Measurements from ENCODE around the gene RNF148.
"Not testable (repeated sequence)": the region's sequence is repeated elsewhere in the genome, so short reads cannot be mapped to it uniquely, and the experiment has no call there.

RNF148 gene

GRCh38 chr7:122689346-122690109, 13.2 kb downstream of the RNF148 start:
- DNase-seq: no peak

DNA sequence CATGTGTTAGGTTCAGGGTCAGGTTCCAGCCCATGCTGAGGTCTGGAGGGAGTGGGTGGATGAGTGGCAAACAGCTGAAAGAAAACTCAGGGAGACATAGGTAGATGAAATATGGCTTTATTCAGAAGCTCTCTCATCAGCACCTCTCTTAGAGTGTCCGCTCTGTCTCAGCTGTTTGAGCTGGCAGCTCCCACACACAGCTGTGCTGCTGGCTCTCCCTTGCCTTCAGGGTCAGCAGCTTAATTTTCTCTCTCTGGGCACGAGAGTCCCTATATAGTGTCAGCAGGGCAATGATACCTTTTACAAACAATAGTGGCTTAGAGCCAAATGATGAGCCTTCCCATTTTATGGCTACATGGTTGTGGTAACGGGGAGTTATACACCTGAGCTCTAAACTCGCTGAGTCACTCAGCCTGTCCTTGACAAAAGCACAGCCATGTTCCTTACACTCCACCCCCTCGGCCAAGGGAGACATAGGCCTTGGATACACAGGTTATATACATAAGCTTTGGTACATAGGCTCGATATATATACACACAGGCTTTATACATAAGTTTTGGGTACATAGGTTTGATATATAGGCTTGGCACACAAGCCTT, 14.2 kb downstream of the RNF148 start:
- no peak for DNase-seq

DNA sequence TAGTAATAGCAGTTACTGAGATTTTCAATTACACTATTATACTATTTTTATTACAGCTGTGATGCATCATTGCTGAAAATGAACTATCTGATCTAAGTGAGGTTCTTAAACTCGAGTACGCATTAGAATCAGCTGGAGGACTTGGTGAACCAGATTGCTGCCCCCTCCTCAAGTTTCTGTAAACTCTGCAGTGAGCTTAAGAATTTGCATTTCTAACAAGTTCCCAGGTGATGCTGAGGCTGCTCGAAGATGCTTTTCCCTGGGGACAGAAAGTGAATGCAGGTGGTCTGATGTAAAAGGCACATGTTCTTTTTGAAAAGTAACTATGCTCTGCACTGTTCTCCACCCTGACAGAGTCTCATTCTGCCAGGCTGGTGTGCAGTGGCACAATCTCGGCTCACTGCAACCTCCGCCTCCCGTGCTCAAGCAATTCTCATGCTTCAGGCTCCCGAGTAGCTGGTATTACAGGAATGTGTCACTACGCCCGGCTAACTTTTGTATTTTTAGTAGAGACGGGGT, 16.3 kb downstream of the RNF148 start:
- DNase-seq: no peak

GRCh38 chr7:122684504-122684903, 18.2 kb downstream of the RNF148 start:
- DNase-seq: no peak

GRCh38 chr7:122682815-122683550, 19.7 kb downstream of the RNF148 start:
- no peak for DNase-seq

DNA sequence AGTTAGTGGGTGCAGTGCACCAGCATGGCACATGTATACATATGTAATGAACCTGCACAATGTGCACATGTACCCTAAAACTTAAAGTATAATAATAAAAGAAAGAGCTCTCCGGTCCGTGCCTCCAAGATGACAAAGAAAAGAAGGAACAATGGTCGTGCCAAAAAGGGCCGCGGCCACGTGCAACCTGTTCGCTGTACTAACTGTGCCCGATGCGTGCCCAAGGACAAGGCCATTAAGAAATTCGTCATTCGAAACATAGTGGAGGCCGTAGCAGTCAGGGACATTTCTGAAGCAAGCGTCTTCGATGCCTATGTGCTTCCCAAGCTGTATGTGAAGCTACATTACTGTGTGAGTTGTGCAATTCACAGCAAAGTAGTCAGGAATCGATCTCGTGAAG, 21.5 kb downstream of the RNF148 start:
- not testable (repeated sequence) for DNase-seq

GRCh38 chr7:122679813-122680212, 22.9 kb downstream of the RNF148 start:
- DNase-seq: no peak

DNA sequence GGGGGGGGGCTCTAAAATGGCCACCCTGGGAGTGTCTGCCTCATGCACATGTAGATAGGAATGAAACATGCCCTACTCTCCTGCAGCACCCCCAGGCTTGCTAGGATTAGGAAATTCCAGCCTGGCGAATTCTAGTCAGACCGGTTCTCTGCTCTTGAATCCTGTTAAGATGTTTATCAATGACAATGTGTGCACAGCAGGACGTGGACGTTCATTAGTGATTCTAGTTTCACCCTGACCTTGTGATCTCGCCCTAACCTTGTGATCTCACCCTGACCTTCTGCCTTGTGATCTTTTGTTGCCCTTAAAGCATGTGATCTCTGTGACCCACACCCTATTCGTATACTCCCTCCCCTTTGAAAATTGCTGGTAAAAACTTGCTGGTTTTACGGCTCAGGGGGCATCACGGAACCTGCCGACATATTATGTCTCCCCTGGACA, 23.4 kb downstream of the RNF148 start:
- not testable (repeated sequence) for DNase-seq

GRCh38 chr7:122677149-122677548, 25.6 kb downstream of the RNF148 start:
- no peak for DNase-seq

- DNase-seq: peak; percentile 42 to 82
Measured at GRCh38 chr7:122676466-122676865, 26.3 kb downstream of the RNF148 start.

DNA sequence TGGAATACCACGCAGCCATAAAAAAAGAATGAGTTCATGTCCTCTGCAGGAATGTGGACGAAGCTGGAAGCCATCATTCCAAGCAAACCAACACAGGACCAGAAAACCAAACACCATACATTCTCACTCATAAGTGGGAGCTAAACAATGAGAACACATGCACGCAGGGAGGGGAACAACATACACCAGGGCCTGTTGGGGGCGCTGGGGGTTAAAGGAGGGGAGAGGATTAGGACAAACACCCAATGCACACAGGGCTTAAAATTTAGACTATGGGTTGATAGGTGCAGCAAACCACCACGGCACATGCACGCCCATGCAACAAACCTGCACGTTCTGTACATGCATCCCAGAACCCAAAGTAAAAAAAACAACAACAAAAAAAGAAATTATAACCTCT, 27.1 kb downstream of the RNF148 start:
- no peak for DNase-seq

GRCh38 chr7:122675011-122675410, 27.7 kb downstream of the RNF148 start:
- DNase-seq: no peak

DNA sequence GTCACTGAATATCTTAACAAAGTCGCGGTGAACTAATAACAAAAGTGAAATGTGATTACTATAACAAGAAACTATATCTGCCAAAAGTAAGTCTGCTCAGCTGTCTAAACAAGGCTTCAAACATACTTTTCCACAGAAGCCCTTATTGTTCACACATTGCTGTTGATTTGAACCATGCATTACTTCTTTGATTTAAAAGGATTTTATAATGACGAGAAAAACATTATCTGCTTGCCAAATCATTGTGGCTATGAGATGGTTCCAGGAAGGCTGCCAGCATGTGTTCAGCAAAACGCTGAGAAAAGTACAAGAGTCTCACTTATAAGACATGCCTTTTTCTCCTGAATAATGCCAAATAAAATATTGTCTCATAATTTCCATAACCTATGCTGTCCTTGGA, 28.2 kb downstream of the RNF148 start:
- DNase-seq: no peak

DNA sequence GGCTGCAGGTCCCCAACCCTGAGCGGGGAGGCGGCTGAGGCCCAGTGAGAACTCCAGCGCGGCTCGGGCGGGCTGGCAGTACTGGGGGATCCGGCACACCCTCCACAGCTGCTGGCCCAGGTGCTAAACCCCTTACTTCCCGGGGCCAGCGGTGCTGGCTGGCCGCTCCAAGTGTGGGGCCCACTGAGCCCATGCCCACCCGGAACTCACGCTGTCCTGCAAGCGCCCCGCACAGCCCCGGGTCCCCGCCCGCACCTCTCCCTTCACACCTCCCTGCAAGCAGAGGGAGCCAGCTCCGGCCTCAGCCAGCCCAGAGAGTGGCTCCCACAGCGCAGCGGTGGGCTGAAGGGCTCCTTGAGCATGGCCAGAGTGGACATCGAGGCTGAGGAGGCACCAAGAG, 28.8 kb downstream of the RNF148 start:
- no peak for DNase-seq

DNA sequence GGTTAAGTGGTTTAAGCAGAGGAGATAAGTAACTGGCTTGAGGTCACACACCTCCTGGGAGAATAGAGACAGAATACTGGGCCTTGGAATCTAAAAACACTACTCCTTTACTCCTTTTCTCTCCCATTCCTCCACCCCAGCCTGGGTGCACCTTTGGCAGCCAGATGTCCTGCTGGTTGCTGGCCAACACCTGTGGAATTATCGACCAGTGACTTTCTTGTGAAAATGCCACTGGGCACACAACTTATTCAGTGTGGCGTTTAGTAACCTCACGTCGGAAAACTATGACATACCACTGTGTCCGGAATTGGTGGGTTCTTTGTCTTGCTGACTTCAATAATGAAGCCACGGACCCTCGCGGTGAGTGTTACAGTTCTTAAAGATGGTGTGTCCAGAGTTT, 30.2 kb downstream of the RNF148 start:
- DNase-seq: no peak

- no peak for DNase-seq
Measured at GRCh38 chr7:122663733-122664132, 39.0 kb downstream of the RNF148 start.

- no peak for DNase-seq
Measured at GRCh38 chr7:122658856-122659255, 43.9 kb downstream of the RNF148 start.

DNA sequence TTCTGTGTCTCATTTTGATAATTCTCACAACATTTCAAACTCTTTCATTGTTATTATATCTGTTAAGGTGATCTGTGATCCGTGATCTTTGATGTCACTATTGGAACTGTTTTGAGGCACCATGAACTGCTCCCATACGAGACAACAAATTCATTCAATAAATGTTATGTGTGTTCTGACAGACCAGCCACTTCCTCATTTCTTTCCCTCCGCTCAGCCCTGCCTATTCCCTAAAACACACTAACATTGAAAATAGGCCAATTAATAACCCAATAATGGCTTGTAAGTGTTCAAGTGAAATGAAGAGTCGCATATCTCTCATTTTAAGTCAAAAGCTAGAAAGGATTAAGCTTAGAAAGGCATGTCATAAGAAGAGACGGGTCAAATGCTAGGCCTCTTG, 49.0 kb downstream of the RNF148 start:
- no peak for DNase-seq

GRCh38 chr7:122652876-122653275, 49.8 kb downstream of the RNF148 start:
- no peak for DNase-seq
